GM12864 (cell line): ENCODE results near the gene ZNF132.

Experiments used
- DNase-seq: peaks from one replicate; pipeline ENCODE4 v3.0.0-alpha.2; 2011; ENCODE audit warnings: low read depth
- H3K4me3 ChIP-seq: 2 replicates; pipeline ENCODE4 v1.5.1; 2011; ENCODE audit warnings: mild to moderate bottlenecking, low read depth, low read length, control low read depth
- CTCF ChIP-seq: IDR thresholded peaks from 2 replicates; pipeline ENCODE4 v1.5.1; 2011; ENCODE audit warnings: low read depth, mild to moderate bottlenecking, moderate library complexity, low read length, control low read depth, inconsistent platforms; ENCODE audit errors: missing control alignments

Gene ZNF132

GRCh38 chr19:58429745-58430144 is 10.2 kb downstream of the ZNF132 start:
- no peak for DNase-seq
- H3K4me3 ChIP-seq, result no peak overlapping the region
- no peak for TF ChIP-seq CTCF

- no peak overlapping the region for H3K4me3 ChIP-seq
- no peak for TF ChIP-seq CTCF
- DNase-seq, result no peak
These were observed 11.3 kb downstream of the ZNF132 start for GRCh38 chr19:58428617-58429016.

GRCh38 chr19:58417071-58417470 is 22.9 kb downstream of the ZNF132 start:
- DNase-seq, result no peak
- no peak overlapping the region for H3K4me3 ChIP-seq
- TF ChIP-seq CTCF, result no peak

- no peak overlapping the region for H3K4me3 ChIP-seq
- DNase-seq, result no peak
- TF ChIP-seq CTCF, result no peak
These were observed 23.3 kb downstream of the ZNF132 start for GRCh38 chr19:58416604-58417003.

- no peak for DNase-seq
- peak overlapping the region; percentile 76 for H3K4me3 ChIP-seq
- no peak for TF ChIP-seq CTCF
These were observed 30.8 kb downstream of the ZNF132 start for GRCh38 chr19:58409010-58409790.

GRCh38 chr19:58408152-58409009 is 31.6 kb downstream of the ZNF132 start, which contains the start of gene ZNF584:
Gene ZNF584, plus strand, starts transcription at chr19:58408649. Its CDS starts 499 bp downstream, at chr19:58409148.
- peak; percentile 79 for DNase-seq
- H3K4me3 ChIP-seq, result peak within 1 kb of the TSS; percentile 76
- TF ChIP-seq CTCF, result peak; percentile 20
